Nephron progenitor cell (in vitro differentiated cells): Measurements from ENCODE around the gene TXLNG.

Experiments used
- DNase-seq: peaks from one replicate; pipeline ENCODE4 v3.0.0; 2021
- H3K27ac Mint-ChIP-seq: 2 replicates; pipeline ENCODE4 v1.8.0; 2021; ENCODE audit warnings: mild to moderate bottlenecking, moderate library complexity, mixed read lengths
- H3K27me3 Mint-ChIP-seq: 2 replicates; pipeline ENCODE4 v1.8.0; 2021; ENCODE audit warnings: mild to moderate bottlenecking, low read depth, mixed read lengths; ENCODE audit not compliant: poor library complexity
- H3K36me3 Mint-ChIP-seq: 2 replicates; pipeline ENCODE4 v1.8.0; 2021; ENCODE audit warnings: low read depth, mixed read lengths
- H3K4me1 Mint-ChIP-seq: 2 replicates; pipeline ENCODE4 v1.8.0; 2021; ENCODE audit warnings: mixed read lengths
- H3K4me3 Mint-ChIP-seq: 2 replicates; pipeline ENCODE4 v1.8.0; 2021; ENCODE audit warnings: mild to moderate bottlenecking, moderate library complexity, mixed read lengths
- H3K9me3 Mint-ChIP-seq: 2 replicates; pipeline ENCODE4 v1.8.0; 2021; ENCODE audit warnings: mild to moderate bottlenecking, moderate library complexity, mixed read lengths
- CTCF ChIP-seq: fragments of 200-600 bp; sonication (generic); IDR thresholded peaks from 2 replicates; pipeline ENCODE4 v1.5.0; 2021; ENCODE audit warnings: antibody characterized with exemption

TXLNG gene

GRCh38 chrX:16845686-16846085 lies 59.4 kb downstream of the TXLNG start:
- H3K4me3 Mint-ChIP-seq, result no peak overlapping the region
- H3K9me3 Mint-ChIP-seq, result no peaks in the 10 kb centered on the region
- TF ChIP-seq CTCF, result no peak
- no peak overlapping the region for H3K27ac Mint-ChIP-seq
- no peaks in the 10 kb centered on the region for H3K27me3 Mint-ChIP-seq
- no peaks in the 10 kb centered on the region for H3K4me1 Mint-ChIP-seq
- DNase-seq, result no peak
- H3K36me3 Mint-ChIP-seq, result peaks cover 88% of the 10 kb centered on the region

- Mint-ChIP-seq H3K36me3 (peaks cover 89% of the 10 kb centered on the region), H3K4me3 (no peak overlapping the region), H3K27me3 (no peaks in the 10 kb centered on the region), H3K9me3 (no peaks in the 10 kb centered on the region), H3K4me1 (no peaks in the 10 kb centered on the region), H3K27ac (no peak overlapping the region)
- no peak for DNase-seq
- TF ChIP-seq CTCF, result no peak
These were observed 62.3 kb downstream of the TXLNG start for GRCh38 chrX:16848541-16848940.

DNA sequence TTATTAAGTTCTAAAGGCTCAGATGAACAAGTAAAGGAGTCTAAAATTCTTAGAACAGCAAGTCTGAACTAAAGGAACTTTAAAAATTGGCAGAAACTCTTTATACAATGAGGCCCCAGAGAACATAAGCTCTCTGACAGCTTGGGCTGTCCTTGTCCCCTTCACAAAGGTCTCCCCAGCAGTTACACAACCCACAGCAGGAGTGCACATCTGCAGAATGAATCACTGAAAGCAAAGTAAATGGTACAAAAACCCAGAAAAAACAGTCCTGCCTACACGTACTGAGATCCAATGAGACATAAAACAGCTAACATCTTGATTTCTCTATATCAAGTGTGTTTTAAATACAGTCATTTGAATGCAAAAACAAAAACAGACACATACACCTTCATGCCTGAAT lies 65.2 kb downstream of the TXLNG start:
- H3K9me3 Mint-ChIP-seq, result peaks cover 5% of the 10 kb centered on the region
- no peak for TF ChIP-seq CTCF
- H3K27me3 Mint-ChIP-seq, result no peaks in the 10 kb centered on the region
- H3K27ac Mint-ChIP-seq, result peak overlapping the region; percentile 34
- H3K4me1 Mint-ChIP-seq, result no peaks in the 10 kb centered on the region
- no peak overlapping the region for H3K4me3 Mint-ChIP-seq
- no peak for DNase-seq
- peaks cover 91% of the 10 kb centered on the region for H3K36me3 Mint-ChIP-seq

- Mint-ChIP-seq H3K36me3 (peaks cover 91% of the 10 kb centered on the region), H3K9me3 (peaks cover 9% of the 10 kb centered on the region), H3K4me3 (no peak overlapping the region), H3K27ac (peak overlapping the region; percentile 64), H3K27me3 (no peaks in the 10 kb centered on the region), H3K4me1 (no peaks in the 10 kb centered on the region)
- no peak for TF ChIP-seq CTCF
- DNase-seq, result no peak
These were observed 65.6 kb downstream of the TXLNG start for GRCh38 chrX:16851827-16852226.

GRCh38 chrX:16852617-16853179 lies 66.4 kb downstream of the TXLNG start:
- peaks cover 97% of the 10 kb centered on the region for H3K36me3 Mint-ChIP-seq
- no peaks in the 10 kb centered on the region for H3K27me3 Mint-ChIP-seq
- peak overlapping the region; percentile 18 for H3K27ac Mint-ChIP-seq
- no peaks in the 10 kb centered on the region for H3K4me1 Mint-ChIP-seq
- no peak for DNase-seq
- peaks cover 18% of the 10 kb centered on the region for H3K9me3 Mint-ChIP-seq
- no peak for TF ChIP-seq CTCF
- no peak overlapping the region for H3K4me3 Mint-ChIP-seq

DNA sequence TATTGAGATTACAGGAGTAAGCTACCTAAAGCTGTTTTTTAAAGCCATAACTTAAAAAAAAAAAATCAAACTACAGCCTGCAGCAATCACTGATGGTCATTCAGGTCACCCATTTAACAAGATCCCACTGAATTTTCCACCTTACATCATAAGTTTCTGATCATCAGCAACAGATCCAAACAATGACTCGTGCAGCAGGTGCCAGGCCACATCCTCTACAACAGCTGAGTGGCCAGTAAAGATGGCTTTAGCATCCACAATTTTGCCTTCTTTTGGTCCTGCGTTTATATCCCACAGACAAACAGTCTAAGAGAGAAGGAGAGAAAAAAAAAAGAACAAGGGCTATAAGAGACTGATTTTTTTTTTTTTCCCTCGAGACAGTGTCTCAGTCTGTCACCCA lies 67.3 kb downstream of the TXLNG start:
- H3K9me3 Mint-ChIP-seq, result peaks cover 26% of the 10 kb centered on the region
- no peak overlapping the region for H3K4me3 Mint-ChIP-seq
- H3K27ac Mint-ChIP-seq, result peak overlapping the region; percentile 60
- H3K4me1 Mint-ChIP-seq, result no peaks in the 10 kb centered on the region
- H3K36me3 Mint-ChIP-seq, result peaks cover 97% of the 10 kb centered on the region
- DNase-seq, result no peak
- no peak for TF ChIP-seq CTCF
- no peaks in the 10 kb centered on the region for H3K27me3 Mint-ChIP-seq
